BE2C (cell line): ENCODE data around the gene ZBP1.

Experiments
- DNase-seq: peaks from one replicate; pipeline ENCODE4 v3.0.0-alpha.2; 2020
- H3K27me3 ChIP-seq: fragments of 250-450 bp; sonication (Bioruptor Pico); 2 replicates; pipeline ENCODE4 v1.5.1; 2020; ENCODE audit warnings: mild to moderate bottlenecking
- H3K36me3 ChIP-seq: fragments of 250-450 bp; sonication (Bioruptor Pico); 2 replicates; pipeline ENCODE4 v1.5.1; 2020; ENCODE audit warnings: mild to moderate bottlenecking
- H3K4me1 ChIP-seq: fragments of 250-450 bp; sonication (Bioruptor Pico); 2 replicates; pipeline ENCODE4 v1.5.1; 2020
- H3K4me3 ChIP-seq: 2 replicates; pipeline ENCODE4 v1.5.1; 2011; ENCODE audit warnings: low read depth, low read length
- H3K9me3 ChIP-seq: fragments of 250-450 bp; sonication (Bioruptor Pico); 2 replicates; pipeline ENCODE4 v1.5.1; 2020
- CTCF ChIP-seq: IDR thresholded peaks from 2 replicates; pipeline ENCODE4 v1.5.1; 2012; ENCODE audit warnings: mild to moderate bottlenecking, low read depth, low read length

The ZBP1 gene

GRCh38 chr20:57621421-57622200, 1.4 kb upstream of the ZBP1 start:
- H3K4me3 ChIP-seq, result no peak overlapping the region
- no peaks in the 10 kb centered on the region for H3K4me1 ChIP-seq
- H3K27me3 ChIP-seq, result no peaks in the 10 kb centered on the region
- H3K9me3 ChIP-seq, result no peaks in the 10 kb centered on the region
- DNase-seq, result no peak
- TF ChIP-seq CTCF, result no peak
- no peaks in the 10 kb centered on the region for H3K36me3 ChIP-seq

- no peaks in the 10 kb centered on the region for H3K4me1 ChIP-seq
- no peaks in the 10 kb centered on the region for H3K36me3 ChIP-seq
- TF ChIP-seq CTCF, result no peak
- H3K9me3 ChIP-seq, result no peaks in the 10 kb centered on the region
- no peak for DNase-seq
- H3K27me3 ChIP-seq, result no peaks in the 10 kb centered on the region
- H3K4me3 ChIP-seq, result no peak overlapping the region
These were observed 773 bp upstream of the ZBP1 start for GRCh38 chr20:57620999-57621398.

GRCh38 chr20:57619051-57619831, 985 bp downstream of the ZBP1 start:
- Histone ChIP-seq H3K9me3 (no peaks in the 10 kb centered on the region), H3K4me3 (no peak overlapping the region), H3K27me3 (no peaks in the 10 kb centered on the region), H3K4me1 (no peaks in the 10 kb centered on the region), H3K36me3 (no peaks in the 10 kb centered on the region)
- no peak for DNase-seq
- TF ChIP-seq CTCF, result no peak

GRCh38 chr20:57618764-57619050, 1.5 kb downstream of the ZBP1 start:
- Histone ChIP-seq H3K4me3 (no peak overlapping the region), H3K36me3 (no peaks in the 10 kb centered on the region), H3K27me3 (no peaks in the 10 kb centered on the region), H3K9me3 (no peaks in the 10 kb centered on the region), H3K4me1 (no peaks in the 10 kb centered on the region)
- DNase-seq, result no peak
- no peak for TF ChIP-seq CTCF

- Histone ChIP-seq H3K9me3 (no peaks in the 10 kb centered on the region), H3K27me3 (no peaks in the 10 kb centered on the region), H3K4me1 (no peaks in the 10 kb centered on the region), H3K36me3 (no peaks in the 10 kb centered on the region), H3K4me3 (no peak overlapping the region)
- TF ChIP-seq CTCF, result no peak
- DNase-seq, result no peak
These were observed 2.0 kb downstream of the ZBP1 start for GRCh38 chr20:57618091-57618763.
